ENCODE data around the gene KCTD16.

The KCTD16 gene

GRCh38 chr5:144468571-144468970, 297.9 kb downstream of the KCTD16 start:
- no peak for DNase-seq

- DNase-seq = no peak
These were observed 298.4 kb downstream of the KCTD16 start for GRCh38 chr5:144469106-144469505.

DNA sequence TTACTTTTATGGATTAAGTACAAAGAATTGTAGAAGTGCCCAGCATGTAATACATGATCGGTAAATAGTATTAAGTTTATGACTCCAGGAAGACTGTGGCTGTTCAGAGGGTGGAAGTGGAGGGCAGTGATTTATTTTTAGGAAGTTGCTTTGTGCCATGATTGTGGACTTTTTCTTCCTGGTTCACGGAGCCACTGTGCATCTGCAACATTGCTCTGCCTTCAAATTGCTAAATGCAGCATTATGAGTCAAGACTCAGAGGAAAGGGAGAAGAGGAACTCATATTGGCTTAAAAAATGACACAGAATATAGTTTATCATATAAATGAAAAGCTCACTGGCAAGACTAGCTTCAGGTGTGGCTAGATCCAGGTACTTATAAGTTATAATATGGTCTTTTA, 301.5 kb downstream of the KCTD16 start:
- peak; percentile 42 to 58 (median 58) for DNase-seq

DNA sequence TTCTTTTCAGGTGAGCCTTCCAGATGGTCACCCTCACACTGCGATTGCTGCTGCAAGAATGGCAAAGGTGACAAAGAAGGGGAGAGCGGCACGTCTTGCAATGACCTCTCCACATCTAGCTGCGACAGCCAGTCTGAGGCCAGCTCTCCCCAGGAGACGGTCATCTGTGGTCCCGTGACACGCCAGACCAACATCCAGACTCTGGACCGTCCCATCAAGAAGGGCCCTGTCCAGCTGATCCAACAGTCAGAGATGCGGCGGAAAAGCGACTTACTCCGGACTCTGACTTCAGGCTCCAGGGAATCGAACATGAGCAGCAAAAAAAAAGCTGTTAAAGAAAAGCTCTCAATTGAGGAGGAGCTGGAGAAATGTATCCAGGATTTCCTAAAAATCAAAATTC, 303.0 kb downstream of the KCTD16 start:
- no peak for DNase-seq

DNA sequence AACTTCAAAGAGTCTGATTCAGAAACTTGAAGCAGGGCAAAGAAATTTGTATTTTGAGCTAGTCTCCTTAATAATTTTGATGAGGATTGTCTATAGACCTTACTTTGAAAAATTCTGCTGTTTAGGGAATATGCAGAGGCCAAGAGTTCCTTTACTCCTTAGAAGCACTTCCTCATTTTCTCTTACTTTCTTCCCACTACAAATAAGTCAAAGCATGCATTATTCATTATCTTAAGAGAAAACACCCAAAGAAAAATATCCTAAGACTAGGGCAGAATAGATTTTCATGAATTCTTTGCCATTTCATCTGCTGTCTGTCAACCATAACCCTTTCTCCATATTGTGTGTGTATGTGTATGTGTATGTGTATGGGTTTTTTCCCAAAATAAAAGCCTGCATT, 307.9 kb downstream of the KCTD16 start:
- peak in 1 of 3 donors; percentile 4 for DNase-seq

DNA sequence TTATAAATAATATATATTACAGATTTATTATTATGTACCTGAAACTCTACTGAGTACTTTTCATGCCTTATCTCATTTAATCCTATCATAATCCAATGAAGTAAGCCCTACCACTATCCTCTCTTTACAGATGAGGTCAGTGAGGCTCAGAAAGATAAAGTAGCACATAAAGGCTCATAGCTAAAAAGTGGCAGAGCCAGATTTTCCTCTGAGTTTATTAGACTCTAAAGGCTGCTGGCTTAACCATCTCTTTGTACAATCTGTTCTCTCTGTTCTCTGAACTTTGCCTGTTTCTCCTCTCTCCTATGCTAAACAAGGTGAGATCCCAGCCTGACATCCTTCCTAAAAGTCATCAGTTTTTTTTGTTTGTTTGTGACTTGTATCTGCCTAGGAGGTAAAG, 311.2 kb downstream of the KCTD16 start:
- DNase-seq = no peak

GRCh38 chr5:144484124-144484897, 313.6 kb downstream of the KCTD16 start:
- no peak for DNase-seq

DNA sequence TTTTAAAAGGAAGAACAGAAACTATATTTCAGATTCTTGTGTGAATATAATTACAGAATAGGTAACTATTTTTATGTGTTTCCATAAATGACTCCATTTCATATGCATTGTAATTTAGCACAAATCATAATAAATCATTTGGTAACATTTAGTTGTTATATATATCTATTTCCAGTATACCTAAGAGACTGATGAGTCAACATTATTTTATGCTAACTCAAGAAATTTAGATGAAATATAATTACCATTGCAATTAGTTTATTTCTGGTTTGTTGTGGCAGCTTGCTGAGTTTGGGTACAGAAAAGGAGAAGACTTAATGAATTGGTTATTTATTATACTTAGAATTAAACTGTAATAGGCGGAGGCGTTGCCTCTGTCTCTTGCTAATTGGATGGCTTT, 314.9 kb downstream of the KCTD16 start:
- no peak for DNase-seq

- no peak for DNase-seq
These were observed 316.5 kb downstream of the KCTD16 start for GRCh38 chr5:144487207-144487606.

DNA sequence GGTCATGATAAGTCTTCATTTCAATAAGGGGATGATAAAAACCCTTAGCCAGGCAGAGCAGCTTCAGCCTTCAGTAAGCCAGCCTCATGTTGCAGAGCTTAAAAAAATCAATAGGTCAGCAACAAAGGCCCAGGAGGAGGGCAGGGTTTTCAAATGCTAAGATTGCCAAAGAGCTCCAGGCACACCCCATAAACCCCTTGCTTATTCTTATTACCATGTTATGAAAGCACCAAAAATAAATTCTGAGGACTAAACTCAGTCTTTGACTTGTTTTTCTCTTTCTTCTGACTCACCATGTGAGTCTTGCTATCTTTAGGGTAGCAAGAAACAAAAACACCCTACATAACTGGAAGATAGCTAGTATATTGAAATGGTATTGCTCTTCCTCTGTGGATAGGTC, 317.1 kb downstream of the KCTD16 start:
- no peak for DNase-seq

- no peak for DNase-seq
These were observed 332.4 kb downstream of the KCTD16 start for GRCh38 chr5:144503123-144503522.

- no peak for DNase-seq
These were observed 334.4 kb downstream of the KCTD16 start for GRCh38 chr5:144504929-144505577.

- DNase-seq = no peak
These were observed 340.3 kb downstream of the KCTD16 start for GRCh38 chr5:144510845-144511579.

GRCh38 chr5:144511580-144512072, 341.0 kb downstream of the KCTD16 start:
- no peak for DNase-seq

DNA sequence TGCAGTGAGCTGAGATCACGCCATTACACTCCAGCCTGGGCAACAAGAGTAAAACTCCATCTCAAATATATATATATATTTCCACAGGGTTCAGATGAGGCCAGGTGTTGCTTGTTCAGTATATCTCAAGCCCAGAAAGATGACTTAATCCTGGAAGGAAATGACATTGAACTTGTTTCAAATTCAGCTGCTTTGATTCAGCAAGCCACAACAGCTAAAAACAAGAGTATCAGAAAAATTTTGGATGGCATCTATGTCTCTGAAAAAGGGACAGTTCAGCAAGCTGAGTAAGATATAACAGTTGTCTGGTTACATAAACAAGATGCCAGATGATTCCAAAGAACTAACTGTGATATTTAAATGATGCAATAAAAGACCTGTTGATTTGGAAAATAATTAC, 352.0 kb downstream of the KCTD16 start:
- DNase-seq = no peak

DNA sequence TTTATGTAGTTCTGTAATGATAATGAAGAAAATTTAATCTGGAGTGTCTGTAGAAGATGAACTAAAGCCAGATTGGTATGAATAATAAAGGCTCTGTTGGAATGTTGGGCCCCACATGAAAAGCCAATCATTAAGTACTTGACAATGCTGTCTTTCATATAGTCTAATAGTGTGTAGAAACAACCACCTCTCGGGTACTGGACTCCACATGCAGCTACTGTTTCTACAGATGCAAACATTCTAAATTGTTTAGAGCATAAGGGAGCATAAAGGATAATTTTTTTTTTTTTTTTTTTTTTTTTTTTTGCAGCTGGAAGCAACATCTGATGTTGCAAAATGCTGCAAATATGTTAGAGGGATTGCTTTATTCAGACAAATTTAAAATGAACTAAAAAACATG, 354.3 kb downstream of the KCTD16 start:
- DNase-seq = no peak

DNA sequence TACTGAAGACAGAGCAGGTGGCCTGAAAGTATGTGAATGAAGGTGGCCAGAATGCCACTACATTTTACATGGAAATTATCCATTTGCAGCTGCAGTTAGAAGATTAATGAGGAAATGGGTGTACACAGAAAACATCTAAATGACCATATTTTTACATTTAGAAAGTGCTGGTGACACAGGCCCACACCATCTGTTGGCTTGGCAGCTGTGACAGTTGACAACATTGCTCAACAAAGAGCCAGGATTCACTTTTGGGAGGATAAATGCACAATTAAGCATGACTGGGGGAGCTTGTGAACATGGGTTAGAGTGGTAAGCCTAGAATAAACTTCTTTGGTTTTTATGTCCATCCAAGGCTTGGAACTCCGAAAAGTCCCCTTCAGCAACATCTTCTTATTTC, 360.5 kb downstream of the KCTD16 start:
- no peak for DNase-seq

All from suppressor macrophage treated with lipopolysaccharide for 1 hour (primary cell).